NCI-H748 (cell line): Measurements from ENCODE around the gene MON1A.
"Not testable (repeated sequence)": the region's sequence is repeated elsewhere in the genome, so short reads cannot be mapped to it uniquely, and the experiment has no call there.

Source experiments
- DNase-seq: peaks from one replicate; lab custom pipeline; 2025; ENCODE audit not compliant: unreplicated experiment; lab: John Stamatoyannopoulos, UW

Gene MON1A, protein sequence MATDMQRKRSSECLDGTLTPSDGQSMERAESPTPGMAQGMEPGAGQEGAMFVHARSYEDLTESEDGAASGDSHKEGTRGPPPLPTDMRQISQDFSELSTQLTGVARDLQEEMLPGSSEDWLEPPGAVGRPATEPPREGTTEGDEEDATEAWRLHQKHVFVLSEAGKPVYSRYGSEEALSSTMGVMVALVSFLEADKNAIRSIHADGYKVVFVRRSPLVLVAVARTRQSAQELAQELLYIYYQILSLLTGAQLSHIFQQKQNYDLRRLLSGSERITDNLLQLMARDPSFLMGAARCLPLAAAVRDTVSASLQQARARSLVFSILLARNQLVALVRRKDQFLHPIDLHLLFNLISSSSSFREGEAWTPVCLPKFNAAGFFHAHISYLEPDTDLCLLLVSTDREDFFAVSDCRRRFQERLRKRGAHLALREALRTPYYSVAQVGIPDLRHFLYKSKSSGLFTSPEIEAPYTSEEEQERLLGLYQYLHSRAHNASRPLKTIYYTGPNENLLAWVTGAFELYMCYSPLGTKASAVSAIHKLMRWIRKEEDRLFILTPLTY

DNA sequence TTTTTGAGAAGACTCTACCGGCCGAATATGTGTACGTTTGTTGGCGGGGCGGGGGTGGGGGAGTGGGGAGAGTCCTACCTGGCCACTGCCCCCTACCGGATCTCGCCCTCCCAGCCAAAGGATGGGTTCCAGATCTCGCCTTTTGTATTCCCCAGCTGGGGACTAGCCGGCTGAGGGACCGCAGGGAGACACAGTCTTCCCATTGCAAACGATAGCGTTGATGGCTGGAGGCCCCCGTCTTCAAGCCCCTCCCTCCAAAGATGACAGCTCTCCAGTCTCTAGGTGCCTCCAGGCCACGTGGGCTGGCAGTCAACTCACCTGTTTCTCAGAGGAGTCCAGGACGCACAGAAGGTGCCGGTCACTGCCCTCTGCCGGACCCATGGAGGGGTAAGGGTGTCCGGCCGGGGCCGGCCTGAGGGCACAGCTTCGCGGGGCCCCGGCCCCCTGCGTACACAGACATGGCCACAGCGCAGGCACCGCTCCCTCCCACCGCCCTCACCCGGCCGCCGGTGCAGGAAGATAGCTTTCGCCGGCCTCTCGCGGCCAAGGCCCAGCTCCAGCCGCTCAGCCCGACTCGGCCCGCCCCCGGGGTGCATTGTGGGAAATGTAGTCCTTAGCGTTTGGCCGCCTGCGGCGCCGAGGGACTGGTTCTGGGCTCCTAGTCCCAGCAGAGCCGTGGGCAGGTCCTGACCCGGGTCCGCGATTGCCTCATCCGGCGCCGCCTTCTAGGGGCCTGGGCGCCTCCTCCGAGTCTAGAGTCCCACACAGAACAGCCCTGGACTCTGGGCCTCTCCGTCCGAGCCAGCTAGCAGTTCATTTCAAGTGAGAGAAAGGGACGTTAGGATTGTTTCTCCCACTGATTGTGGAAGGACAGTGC, at the start of gene MON1A:
TSS of gene MON1A (minus strand) at position 521 of the 877 bp plus-strand sequence. CDS start 16,465 bp downstream, outside the sequence.
- peak; percentile 79 for DNase-seq

DNA sequence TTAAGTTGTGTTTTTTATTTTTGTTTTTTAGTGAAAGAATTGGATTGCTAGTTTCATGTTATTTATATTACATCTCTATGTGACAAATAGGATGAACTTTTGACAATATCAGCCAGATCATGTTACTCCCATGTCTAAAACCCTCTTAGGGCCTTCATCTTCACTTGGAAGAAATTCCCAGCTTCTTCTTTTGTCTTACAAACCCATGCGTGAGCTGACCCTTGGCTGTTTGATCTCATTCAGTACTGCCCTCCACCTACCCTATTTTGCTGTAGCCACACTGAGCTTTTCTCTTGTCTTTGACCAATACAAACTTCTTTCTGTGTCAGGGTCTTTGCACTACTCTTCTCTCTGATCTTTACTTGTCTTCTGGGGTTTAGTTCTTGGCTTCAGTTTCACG, 47.3 kb upstream of the MON1A start:
- DNase-seq: no peak

DNA sequence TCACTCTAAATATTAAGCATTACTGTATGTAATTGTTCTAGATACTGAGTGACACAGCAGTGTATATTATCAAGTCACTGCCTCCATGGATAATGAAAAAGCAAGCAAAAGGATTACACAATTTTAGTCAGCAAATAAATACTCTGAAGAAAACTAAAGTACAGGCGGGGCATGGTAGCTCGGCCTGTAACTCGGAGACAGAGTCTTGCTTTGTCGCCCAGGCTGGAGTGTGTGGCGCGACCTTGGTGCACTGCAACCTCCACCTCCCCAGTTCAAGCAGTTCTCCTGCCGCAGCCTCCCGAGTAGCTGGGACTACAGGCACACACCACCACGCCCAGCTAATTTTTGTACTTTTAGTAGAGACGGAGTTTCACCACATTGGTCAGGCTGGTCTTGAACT, 43.0 kb upstream of the MON1A start:
- no peak for DNase-seq

DNA sequence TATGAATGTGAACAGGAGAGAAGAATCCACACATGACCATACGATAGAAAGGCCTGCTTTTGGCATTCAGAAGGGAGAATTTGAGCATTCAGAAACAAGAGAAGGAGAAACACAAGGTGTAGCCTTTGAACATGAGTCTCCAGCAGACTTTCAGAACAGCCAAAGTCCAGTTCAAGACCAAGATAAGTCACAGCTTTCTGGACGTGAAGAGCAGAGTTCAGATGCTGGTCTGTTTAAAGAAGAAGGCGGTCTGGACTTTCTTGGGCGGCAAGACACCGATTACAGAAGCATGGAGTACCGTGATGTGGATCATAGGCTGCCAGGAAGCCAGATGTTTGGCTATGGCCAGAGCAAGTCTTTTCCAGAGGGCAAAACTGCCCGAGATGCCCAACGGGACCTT, 38.7 kb upstream of the MON1A start:
- no peak for DNase-seq

DNA sequence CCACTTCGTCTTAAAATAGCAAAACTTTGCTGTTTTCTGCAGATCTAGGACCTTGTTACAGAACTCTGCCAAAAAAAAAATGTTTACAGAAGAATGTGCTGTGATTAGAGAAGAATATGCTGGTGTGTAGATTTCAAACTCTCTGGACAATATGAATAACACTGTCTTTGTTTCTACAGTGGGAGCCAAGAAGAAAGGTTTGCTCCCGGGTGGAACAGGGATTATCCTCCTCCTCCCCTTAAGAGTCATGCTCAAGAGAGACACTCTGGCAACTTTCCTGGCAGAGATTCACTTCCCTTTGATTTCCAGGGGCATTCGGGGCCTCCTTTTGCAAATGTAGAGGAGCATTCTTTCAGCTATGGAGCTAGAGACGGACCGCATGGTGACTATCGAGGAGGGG, 37.7 kb upstream of the MON1A start:
- DNase-seq: no peak

DNA sequence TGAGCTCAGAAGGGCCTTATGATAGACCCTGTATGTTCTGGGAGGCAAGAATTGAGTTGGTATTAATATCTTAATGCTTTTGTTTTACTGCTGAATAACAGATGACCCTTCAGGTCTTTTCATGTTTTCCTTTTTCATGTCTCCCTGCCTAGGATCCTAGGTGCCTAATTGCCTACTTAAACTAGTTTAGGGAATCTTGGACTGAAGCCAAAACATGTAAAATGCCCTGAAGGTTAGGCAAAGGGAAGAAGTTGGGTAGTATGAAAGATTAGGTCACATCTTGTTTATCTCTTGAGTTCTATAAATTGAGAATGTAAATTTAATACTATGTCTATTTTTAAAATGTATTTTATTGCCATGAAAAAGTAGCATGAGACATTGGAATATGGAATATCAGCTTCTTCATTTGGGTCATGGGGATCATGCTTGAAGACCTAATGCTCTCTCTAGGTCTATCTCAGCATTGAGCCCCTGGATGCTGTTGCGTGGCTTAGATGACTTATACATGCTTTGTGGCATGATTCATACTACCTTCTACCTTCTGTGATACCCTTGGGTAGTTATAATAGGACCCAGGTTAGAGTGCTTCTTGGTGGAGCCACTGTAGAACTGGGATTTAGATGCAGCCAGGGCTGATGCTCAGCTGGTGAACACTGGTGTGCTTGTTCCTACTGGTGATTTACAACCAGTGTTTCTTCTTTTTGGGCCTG, 36.8 kb upstream of the MON1A start:
- DNase-seq: peak; percentile 0

DNA sequence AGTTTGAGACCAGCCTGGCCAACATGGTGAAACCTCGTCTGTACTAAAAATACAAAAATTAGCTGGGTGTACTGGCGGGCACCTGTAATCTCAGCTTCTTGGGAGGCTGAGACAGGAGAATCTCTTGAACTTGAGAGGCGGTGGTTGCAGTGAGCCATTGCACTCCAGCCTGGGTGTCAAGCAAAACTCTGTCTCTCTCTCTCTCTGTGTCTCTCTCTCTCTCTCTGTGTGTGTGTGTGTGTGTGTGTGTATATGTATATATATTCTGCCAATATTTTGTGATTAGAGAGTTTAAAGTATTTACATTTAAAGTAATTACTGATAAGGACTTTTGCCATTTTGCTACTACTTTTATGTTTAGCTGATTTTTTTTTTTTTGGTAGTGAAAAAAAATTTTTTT, 26.0 kb upstream of the MON1A start:
- DNase-seq: no peak

DNA sequence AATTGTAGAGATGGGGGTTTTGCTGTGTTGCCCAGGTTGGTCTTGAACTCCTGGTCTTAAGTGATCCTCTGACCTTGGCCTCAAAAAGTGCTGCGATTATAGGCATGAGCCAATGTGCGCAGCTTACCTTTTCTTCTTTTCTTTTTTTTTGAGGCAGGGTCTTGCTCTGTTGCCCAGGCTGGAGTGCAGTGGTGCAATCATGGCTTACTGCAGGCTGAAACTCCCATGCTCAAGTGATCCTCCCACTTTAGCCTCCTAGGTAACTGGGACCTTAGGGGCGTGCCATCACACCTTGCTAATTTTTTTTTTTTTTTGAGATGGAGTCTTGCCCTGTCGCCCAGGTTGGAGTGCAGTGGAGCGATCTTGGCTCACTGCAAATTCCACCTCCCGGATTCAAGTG, 23.3 kb upstream of the MON1A start:
- no peak for DNase-seq

DNA sequence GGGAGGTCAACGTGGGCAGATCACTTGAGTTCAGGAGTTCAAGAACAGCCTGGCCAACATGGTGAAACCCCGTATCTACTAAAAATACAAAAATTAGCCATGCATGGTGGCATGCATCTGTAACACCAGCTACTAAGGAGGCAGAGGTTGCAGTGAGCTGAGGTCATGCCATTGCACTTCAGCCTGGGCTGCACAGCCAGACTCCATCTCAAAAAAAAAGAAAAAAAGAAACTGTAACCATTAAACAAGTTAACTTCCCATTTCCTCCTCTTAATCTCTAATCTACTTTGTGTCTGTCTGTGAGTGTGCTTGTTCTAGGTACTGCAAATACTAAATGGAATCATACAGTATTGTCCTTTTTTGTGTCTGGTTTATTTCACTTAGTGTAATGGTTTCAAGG, 13.0 kb upstream of the MON1A start:
- no peak for DNase-seq

DNA sequence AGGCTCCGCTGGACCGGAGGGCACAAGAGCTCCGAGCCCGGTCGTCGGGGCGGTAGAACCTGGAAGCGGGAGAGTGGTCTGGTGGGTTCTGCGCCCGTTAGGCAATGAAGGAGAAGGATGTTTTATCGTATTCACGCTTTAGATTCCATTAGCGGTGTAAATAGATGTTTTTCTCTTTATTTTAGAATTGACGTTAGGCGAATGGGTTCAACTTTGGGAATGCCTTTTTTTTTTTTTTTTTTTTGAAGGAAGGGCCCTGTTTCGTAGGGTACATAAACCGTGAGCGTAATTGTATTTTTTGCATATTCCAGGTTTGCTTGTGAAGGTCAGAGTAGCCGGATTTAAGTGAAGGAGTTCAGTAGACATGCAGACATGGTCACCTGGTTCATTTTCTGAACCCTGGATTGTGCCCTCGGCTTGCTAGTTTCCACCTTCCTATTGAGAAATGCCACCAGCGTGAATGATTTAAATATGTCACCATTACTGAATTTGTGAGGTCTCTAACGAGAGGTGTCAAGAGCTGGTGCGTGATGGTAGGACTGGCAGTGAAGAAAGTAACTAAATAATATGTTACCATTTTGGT, 11.1 kb upstream of the MON1A start:
- DNase-seq: no peak

DNA sequence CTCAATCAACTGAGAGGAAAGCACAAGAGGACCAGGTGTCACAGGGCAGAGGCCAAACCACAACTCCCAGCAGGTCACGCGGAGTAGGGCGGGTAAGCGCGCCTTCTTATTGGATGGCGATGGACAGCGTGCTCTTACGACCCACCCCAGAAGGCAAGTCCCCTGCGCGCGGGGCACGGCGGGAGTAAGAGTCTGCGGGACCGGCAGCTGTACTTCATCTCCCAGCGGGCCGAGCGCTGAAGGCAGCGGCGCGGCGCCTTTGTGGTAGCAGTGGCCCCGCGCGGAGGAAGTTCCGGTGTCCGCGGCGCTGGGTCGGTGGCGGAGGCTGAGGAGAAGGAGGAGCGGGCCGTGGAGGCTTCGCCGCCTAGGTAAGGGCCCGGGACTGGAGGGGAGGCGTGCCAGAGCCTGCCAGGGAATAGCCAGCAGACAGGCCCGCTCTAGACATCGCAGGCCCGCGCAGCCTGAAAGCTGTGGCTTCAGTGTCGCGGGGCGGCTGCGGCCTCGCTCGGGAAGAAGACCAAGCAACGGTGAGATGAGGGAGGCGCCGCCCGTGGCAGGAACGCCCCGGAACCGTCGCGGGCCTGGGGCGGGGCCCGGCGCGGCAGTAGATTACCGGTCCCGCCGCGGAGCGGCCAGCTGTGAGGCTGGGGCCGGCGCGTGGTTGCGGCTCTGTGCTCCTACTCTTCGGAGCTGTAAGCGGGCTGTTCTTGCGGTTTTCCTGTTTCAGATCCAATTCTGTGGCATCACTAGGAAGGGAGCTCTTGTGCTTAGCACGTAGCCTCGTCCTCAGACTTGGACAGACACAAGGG, 10.5 kb upstream of the MON1A start, which contains the start of gene RBM6:
TSS of gene RBM6 (plus strand) at position 293 of the 809 bp plus-strand sequence. CDS start 22,492 bp downstream, outside the sequence.
- peak; percentile 96 for DNase-seq

DNA sequence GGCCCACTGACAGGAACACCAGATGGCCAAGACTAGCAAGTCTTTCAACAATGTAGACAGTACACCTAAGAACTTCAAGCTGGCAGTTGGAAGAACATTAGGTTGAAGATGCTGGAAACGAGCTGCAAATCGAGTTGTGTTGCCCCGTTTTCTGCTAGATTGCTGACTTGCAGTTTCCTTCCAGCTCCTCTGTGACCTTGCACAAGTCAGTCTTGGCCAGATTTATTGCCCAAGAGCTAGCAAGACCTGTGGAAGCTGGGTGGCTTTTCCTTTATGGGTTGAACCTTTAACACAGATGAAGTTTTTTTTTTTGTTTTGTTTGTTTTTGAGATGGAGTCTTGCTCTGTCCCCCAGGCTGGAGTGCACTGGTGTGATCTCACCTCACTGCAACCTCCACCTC, 7.5 kb upstream of the MON1A start:
- no peak for DNase-seq

DNA sequence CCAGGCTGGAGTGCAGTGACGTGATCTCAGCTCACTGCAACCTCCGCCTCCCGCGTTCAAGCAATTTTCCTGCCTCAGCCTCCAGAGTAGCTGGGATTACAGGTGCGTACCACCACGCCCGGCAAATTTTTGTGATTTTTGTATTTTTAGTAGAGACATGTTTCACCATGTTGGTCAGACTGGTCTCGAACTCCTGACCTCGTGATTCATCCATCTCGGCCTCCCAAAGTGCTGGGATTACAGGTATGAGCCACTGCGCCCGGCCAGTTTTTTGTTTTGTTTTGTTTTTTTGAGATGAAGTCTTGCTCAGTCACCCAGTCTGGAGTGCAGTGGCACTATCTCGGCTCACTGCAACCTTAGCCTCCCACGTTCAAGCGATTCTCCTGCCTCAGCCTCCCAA, 2.7 kb upstream of the MON1A start:
- DNase-seq: not testable (repeated sequence)

DNA sequence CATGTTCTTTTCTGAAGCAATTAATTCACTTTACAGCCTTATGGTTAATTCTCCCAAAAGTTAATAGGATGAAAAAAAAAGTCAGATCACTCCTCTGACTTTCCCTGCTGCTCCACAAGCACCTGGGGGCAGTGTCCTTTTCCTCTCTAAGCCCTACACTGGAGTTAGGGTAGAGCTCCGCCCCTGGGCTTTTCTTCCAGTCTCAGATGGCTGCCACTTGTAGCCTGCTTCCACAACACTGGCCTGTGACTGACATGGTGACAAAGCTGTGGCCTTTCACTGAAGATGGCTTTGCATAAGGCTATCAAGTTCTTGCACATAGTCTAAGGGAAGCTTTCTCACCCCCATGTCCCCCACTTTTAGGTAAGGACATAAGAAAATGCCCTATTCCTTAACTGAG, 1.3 kb upstream of the MON1A start:
- peak; percentile 13 for DNase-seq

DNA sequence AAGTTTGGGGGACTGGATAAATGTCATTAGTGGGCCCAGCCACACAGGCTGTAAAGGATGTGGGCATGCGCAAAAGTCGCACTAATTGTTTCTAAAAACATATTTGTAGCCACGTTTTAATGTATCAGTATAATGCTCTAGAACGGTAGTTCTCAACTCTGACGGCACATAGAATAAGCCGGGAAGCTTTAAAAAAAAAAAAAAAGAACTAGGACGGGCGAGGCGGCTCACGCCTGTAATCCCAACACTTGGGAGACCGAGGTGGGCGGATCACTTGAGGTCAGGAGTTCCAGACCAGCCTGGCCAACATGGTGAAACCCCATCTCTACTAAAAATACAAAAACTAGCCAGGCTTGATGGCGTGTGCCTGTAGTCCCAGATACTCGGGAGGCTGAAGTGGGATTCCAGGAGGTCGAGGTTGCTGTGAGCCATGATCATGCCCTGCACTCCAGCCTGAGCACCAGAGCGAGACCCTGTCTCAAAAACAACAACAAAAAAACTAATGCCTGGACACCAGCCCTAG, 618 bp upstream of the MON1A start:
- DNase-seq: no peak

DNA sequence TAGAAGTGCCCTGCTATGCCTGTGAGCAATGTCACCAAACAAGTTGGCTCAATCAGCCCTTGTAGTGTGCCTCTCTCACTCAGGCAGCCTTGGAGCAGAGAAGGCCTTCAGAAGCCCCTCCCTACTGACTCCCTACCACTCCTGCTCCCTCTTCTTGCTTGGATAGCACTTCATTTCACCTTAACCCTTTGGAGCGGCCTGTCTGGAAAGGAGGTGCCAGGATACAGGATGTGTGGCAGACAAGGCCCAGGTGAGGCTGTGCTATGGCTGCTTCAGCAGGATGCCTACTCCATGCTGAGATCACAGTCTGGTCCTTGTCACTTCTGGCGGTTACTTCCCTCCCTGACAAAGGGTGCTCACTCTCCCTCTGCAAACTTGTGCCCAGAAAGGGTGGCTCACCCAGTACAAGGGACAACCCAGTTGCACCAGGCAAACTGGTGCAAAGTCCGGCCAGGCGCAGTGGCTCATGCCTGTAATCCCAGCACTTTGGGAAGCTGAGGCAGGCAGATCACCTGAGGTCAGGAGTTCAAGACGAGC, 1.1 kb downstream of the MON1A start:
- no peak for DNase-seq

DNA sequence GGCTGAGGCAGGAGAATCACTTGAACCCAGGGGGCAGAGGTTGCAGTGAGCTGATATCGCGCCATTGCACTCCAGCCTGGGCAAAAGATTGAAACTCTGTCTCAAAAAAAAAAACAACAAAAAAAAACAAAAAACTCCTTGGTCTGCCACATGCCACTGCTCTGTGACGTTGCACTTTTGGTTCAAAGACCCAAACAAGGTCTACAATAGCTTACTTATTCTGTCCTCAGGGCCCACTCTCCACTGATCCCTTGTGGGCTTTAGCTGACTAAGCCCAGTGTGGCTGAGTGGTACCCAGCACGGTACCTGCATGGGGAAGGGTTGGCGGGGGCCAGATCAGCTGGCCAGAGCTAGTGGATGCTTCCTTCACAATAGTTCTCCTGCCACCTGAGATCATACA, 1.8 kb downstream of the MON1A start:
- DNase-seq: no peak

DNA sequence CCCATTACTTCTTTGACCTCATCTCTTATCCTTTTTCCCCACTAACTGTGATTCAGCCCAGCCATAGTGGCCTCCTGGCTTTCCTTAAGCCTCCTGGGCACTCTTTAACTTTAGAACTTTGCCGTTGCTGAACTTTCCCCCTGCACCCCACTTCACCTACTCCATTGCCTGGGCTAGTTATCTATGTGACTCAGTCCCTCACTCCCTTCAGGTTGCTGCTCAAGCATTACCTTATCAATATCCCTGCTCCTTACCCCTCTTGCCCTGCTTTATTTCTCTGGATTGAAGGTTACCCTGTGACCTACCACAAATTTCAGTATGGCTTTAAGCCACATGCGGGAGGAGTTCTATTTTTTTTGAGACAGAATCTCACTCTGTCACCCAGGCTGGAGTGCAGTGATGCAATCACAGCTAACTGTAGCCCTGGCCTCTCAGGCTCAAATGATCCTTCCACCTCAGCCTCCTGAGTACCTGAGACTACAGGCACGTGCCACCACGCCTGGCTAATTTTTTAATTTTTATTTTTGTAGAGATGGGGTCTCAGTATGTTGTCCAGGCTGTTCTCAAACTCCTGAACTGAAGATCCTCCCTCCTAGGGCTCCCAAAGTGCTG, 3.4 kb downstream of the MON1A start:
- no peak for DNase-seq

DNA sequence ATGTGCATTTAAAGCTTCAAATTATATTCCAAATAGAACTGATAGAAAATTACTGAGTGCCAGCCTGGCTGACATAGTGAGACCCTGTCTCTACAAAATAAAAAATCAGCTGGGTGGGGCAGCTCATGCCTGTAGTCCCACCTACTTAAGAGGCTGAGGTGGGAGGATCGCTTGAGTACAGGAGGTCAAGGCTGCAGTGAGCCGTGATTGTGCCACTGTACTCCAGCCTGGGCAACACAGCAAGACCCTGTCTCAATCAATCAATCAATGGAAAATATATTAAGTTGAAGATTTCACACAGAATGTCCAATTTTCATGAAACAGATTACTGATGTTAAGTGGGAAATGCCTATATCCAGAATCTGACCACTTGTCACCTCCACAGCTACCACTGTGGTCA, 4.1 kb downstream of the MON1A start:
- no peak for DNase-seq
